ENCODE measurements around the gene DIS3L2.

Gene DIS3L2

GRCh38 chr2:232338759-232339106, 377.2 kb downstream of the DIS3L2 start:
- in situ Hi-C loops (cut with MboI; ENCODE audit: low pct_unique_long_range_greater_than_20kb, low sequenced_read_pairs, unreplicated experiment) = no loop called here
- TF ChIP-seq CTCF (IDR thresholded peaks at IDR 0.05; ENCODE audit: extremely low read depth, insufficient read depth, missing control alignments) = no peak
- no peak for DNase-seq (ENCODE audit: low spot score)

- DNase-seq (ENCODE audit: low spot score) = no peak
- in situ Hi-C loops (cut with MboI; ENCODE audit: low pct_unique_long_range_greater_than_20kb, low sequenced_read_pairs, unreplicated experiment) = no loop called here
- no peak for TF ChIP-seq CTCF (IDR thresholded peaks at IDR 0.05; ENCODE audit: extremely low read depth, insufficient read depth, missing control alignments)
Measured at GRCh38 chr2:232339121-232340081, 377.9 kb downstream of the DIS3L2 start.

- TF ChIP-seq CTCF (IDR thresholded peaks at IDR 0.05; ENCODE audit: extremely low read depth, insufficient read depth, missing control alignments) = no peak
- in situ Hi-C loops (cut with MboI; ENCODE audit: low pct_unique_long_range_greater_than_20kb, low sequenced_read_pairs, unreplicated experiment) = no loop called here
- no peak for DNase-seq (ENCODE audit: low spot score)
Measured at GRCh38 chr2:232340171-232340935, 378.8 kb downstream of the DIS3L2 start.

- no peak for DNase-seq (ENCODE audit: low spot score)
- in situ Hi-C loops (cut with MboI; ENCODE audit: low pct_unique_long_range_greater_than_20kb, low sequenced_read_pairs, unreplicated experiment) = no loop called here
- TF ChIP-seq CTCF (IDR thresholded peaks at IDR 0.05; ENCODE audit: extremely low read depth, insufficient read depth, missing control alignments) = no peak
Measured at GRCh38 chr2:232341061-232341738, 379.7 kb downstream of the DIS3L2 start.

- in situ Hi-C loops (cut with MboI; ENCODE audit: low pct_unique_long_range_greater_than_20kb, low sequenced_read_pairs, unreplicated experiment) = no loop called here
- DNase-seq (ENCODE audit: low spot score) = no peak
- TF ChIP-seq CTCF (IDR thresholded peaks at IDR 0.05; ENCODE audit: extremely low read depth, insufficient read depth, missing control alignments) = no peak
Measured at GRCh38 chr2:232341739-232342126, 380.2 kb downstream of the DIS3L2 start.

All from GM13977 (cell line).